ENCODE measurements around the gene NHSL2.

- TF ChIP-seq CTCF (IDR thresholded peaks at IDR 0.05) (no peak), ZFX (IDR thresholded peaks at IDR 0.05; ENCODE audit: borderline replicate concordance) (no peak)
Measured at GRCh38 chrX:72037601-72038000, 127.0 kb downstream of the NHSL2 start.

Data from 22Rv1 (cell line).